ENCODE measurements around the gene KLHL6. TPM values are rescaled to one million over a fixed set of nuclear protein-coding genes. Genes with fewer than 3 reads are reported as not detected.

Gene KLHL6
- total RNA-seq, 1 donor from 2014 or later: not detected

- H3K9me3 Mint-ChIP-seq (ENCODE audit: unreplicated experiment): no peaks in the 10 kb centered on the region
- H3K4me3 Mint-ChIP-seq (ENCODE audit: unreplicated experiment): no peak overlapping the region
- peaks cover 42% of the 10 kb centered on the region for H3K27me3 Mint-ChIP-seq (ENCODE audit: unreplicated experiment)
- H3K36me3 Mint-ChIP-seq (ENCODE audit: unreplicated experiment): no peaks in the 10 kb centered on the region
- no peak overlapping the region for H3K27ac Mint-ChIP-seq (ENCODE audit: unreplicated experiment)
- DNase-seq (ENCODE audit: extremely low spot score, unreplicated experiment): no peak
- H3K4me1 Mint-ChIP-seq (ENCODE audit: unreplicated experiment): no peaks in the 10 kb centered on the region
- no peak for TF ChIP-seq CTCF (IDR thresholded peaks at IDR 0.05)
Observed at GRCh38 chr3:183498634-183499033, 56.9 kb downstream of the KLHL6 start.

- H3K27me3 Mint-ChIP-seq (ENCODE audit: unreplicated experiment): peaks cover 37% of the 10 kb centered on the region
- no peaks in the 10 kb centered on the region for H3K36me3 Mint-ChIP-seq (ENCODE audit: unreplicated experiment)
- no peak for DNase-seq (ENCODE audit: extremely low spot score, unreplicated experiment)
- H3K4me3 Mint-ChIP-seq (ENCODE audit: unreplicated experiment): no peak overlapping the region
- H3K4me1 Mint-ChIP-seq (ENCODE audit: unreplicated experiment): no peaks in the 10 kb centered on the region
- H3K9me3 Mint-ChIP-seq (ENCODE audit: unreplicated experiment): no peaks in the 10 kb centered on the region
- no peak overlapping the region for H3K27ac Mint-ChIP-seq (ENCODE audit: unreplicated experiment)
- no peak for TF ChIP-seq CTCF (IDR thresholded peaks at IDR 0.05)
Observed at GRCh38 chr3:183497313-183497712, 58.2 kb downstream of the KLHL6 start.

- Mint-ChIP-seq H3K27ac (ENCODE audit: unreplicated experiment) (no peak overlapping the region), H3K36me3 (ENCODE audit: unreplicated experiment) (no peaks in the 10 kb centered on the region), H3K4me1 (ENCODE audit: unreplicated experiment) (no peaks in the 10 kb centered on the region), H3K4me3 (ENCODE audit: unreplicated experiment) (no peak overlapping the region), H3K27me3 (ENCODE audit: unreplicated experiment) (peaks cover 31% of the 10 kb centered on the region), H3K9me3 (ENCODE audit: unreplicated experiment) (no peaks in the 10 kb centered on the region)
- TF ChIP-seq CTCF (IDR thresholded peaks at IDR 0.05): no peak
- DNase-seq (ENCODE audit: extremely low spot score, unreplicated experiment): no peak
Observed at GRCh38 chr3:183496311-183496710, 59.2 kb downstream of the KLHL6 start.

- Mint-ChIP-seq H3K4me1 (ENCODE audit: unreplicated experiment) (peaks cover 2% of the 10 kb centered on the region), H3K36me3 (ENCODE audit: unreplicated experiment) (no peaks in the 10 kb centered on the region), H3K9me3 (ENCODE audit: unreplicated experiment) (no peaks in the 10 kb centered on the region), H3K27ac (ENCODE audit: unreplicated experiment) (no peak overlapping the region), H3K4me3 (ENCODE audit: unreplicated experiment) (no peak overlapping the region), H3K27me3 (ENCODE audit: unreplicated experiment) (peaks cover 23% of the 10 kb centered on the region)
- DNase-seq (ENCODE audit: extremely low spot score, unreplicated experiment): peak; percentile 80
- no peak for TF ChIP-seq CTCF (IDR thresholded peaks at IDR 0.05)
Observed at GRCh38 chr3:183494341-183494740, 61.2 kb downstream of the KLHL6 start.

GRCh38 chr3:183493296-183494045 is 62.0 kb downstream of the KLHL6 start:
- peaks cover 23% of the 10 kb centered on the region for H3K27me3 Mint-ChIP-seq (ENCODE audit: unreplicated experiment)
- H3K4me3 Mint-ChIP-seq (ENCODE audit: unreplicated experiment): no peak overlapping the region
- TF ChIP-seq CTCF (IDR thresholded peaks at IDR 0.05): no peak
- no peak overlapping the region for H3K27ac Mint-ChIP-seq (ENCODE audit: unreplicated experiment)
- DNase-seq (ENCODE audit: extremely low spot score, unreplicated experiment): peak; percentile 36
- H3K4me1 Mint-ChIP-seq (ENCODE audit: unreplicated experiment): peaks cover 4% of the 10 kb centered on the region
- no peaks in the 10 kb centered on the region for H3K36me3 Mint-ChIP-seq (ENCODE audit: unreplicated experiment)
- H3K9me3 Mint-ChIP-seq (ENCODE audit: unreplicated experiment): no peaks in the 10 kb centered on the region
